Measurements from ENCODE around the gene LOXHD1. TPM values are rescaled to one million over a fixed set of nuclear protein-coding genes. Genes with fewer than 3 reads are reported as not detected.

LOXHD1 gene
- total and polyA plus RNA-seq, 10 of the 15 experiments (the other 5 are each of a cell fraction or from before 2014, with no cell fraction given), result not detected

GRCh38 chr18:46528037-46528436, 129.0 kb downstream of the LOXHD1 start:
- Histone ChIP-seq H3K9ac (ENCODE audit: control insufficient read depth, insufficient read depth, low read length) (no peak overlapping the region), H3K27me3 (replicated peaks in 1 of 2; ENCODE audit: control insufficient read depth in 2 of 2, insufficient read depth in 2 of 2, low read length in 1 of 2) (peaks cover 2% of the 10 kb centered on the region in 2 experiments; a peak in 1 of 4 replicates), H3K4me1 (ENCODE audit: control insufficient read depth, insufficient read depth, low read length) (no peaks in the 10 kb centered on the region), H3K79me2 (ENCODE audit: control insufficient read depth, insufficient read depth, low read length) (no peaks in the 10 kb centered on the region), H2AFZ (ENCODE audit: control insufficient read depth, low read depth, low read length) (no peak overlapping the region), H3K9me3 (replicated peaks; ENCODE audit: control insufficient read depth, insufficient read depth, low read length) (no peaks in the 10 kb centered on the region), H3K4me2 (ENCODE audit: control insufficient read depth, insufficient read depth) (no peak overlapping the region), H3K27ac (ENCODE audit: control insufficient read depth, insufficient read depth) (no peak overlapping the region), H3K36me3 (ENCODE audit: control insufficient read depth in 2 of 2, insufficient read depth in 2 of 2, low read length in 1 of 2) (no peaks in the 10 kb centered on the region), H4K20me1 (ENCODE audit: control insufficient read depth, insufficient read depth) (no peaks in the 10 kb centered on the region), H3K4me3 (no peak overlapping the region)
- ChIA-PET SMC1A (ENCODE audit: uncharacterized antibody, unreplicated experiment) (no interaction called here), CTCF (interaction anchor here (1.3 kb wide), 1 partner anchor 8 kb away, joined by 6 read pairs; no protein-coding TSS in a partner anchor), POLR2A (no interaction called here), RAD21 (ENCODE audit: unreplicated experiment) (no interaction called here)
- BruUV-seq (replicated peaks), result no TSS peak
- no peak for ATAC-seq
- DNase-seq (ENCODE audit: low read depth, low spot score), result no peak
- in situ Hi-C loops (cut with MboI) (no loop called here), intact Hi-C loops (cut with micrococcal nuclease; ENCODE audit: unreplicated experiment) (no loop called here)
- FAIRE-seq, result no peak
- 38% methylated on average over 3 of the region's 3 CpGs for WGBS (ENCODE audit: insufficient coverage, insufficient replicate concordance, low lambda C conversion rate, missing lambda C conversion rate)
- TF ChIP-seq KAT2A (conservative IDR thresholded peaks at IDR 0.05; ENCODE audit: control insufficient read depth, low read depth, low read length) (no peak), EED (IDR thresholded peaks at IDR 0.05; ENCODE audit: low read depth) (no peak), POU2F2 (IDR thresholded peaks at IDR 0.05; ENCODE audit: borderline replicate concordance, low read depth, low read length) (no peak), ZNF687 (IDR thresholded peaks at IDR 0.05) (no peak), ZBTB40 (IDR thresholded peaks at IDR 0.05; ENCODE audit: borderline replicate concordance) (no peak), SMAD1 (IDR thresholded peaks at IDR 0.05; ENCODE audit: low read depth, partially characterized antibody) (no peak), RCOR1 (conservative IDR thresholded peaks at IDR 0.05; ENCODE audit: low read depth, low read length) (no peak), ZBED1 (IDR thresholded peaks at IDR 0.05; ENCODE audit: borderline replicate concordance) (no peak), GATAD2B (conservative IDR thresholded peaks at IDR 0.05; ENCODE audit: low read depth) (no peak), PRDM15 (CRISPR knock-in tag; IDR thresholded peaks at IDR 0.05) (no peak), ZBTB33 (IDR thresholded peaks at IDR 0.05) (no peak)

Data from GM12878 (cell line).